A549 (cell line): ENCODE results near the gene MEGF8. TPM values are rescaled to one million over a fixed set of nuclear protein-coding genes. Genes with fewer than 3 reads are reported as not detected.

ENCODE experiments used
- ATAC-seq, 2 experiments: fragments of 200-7000 bp in 1 of 2; fragments of >200 bp in 1 of 2; cut with Nextera tagmentation in 1 of 2; cut with Tn5 transposase in 1 of 2; 3 replicates each; pipeline versions ENCODE4 v1.8.0 to v1.9.1; 2018 to 2020; ENCODE audit warnings: mild to moderate bottlenecking in 1 of 2, moderate library complexity in 1 of 2
- CTCF ChIA-PET: fragments of 300-600 bp; sonication (Branson Sonifier 250); formaldehyde crosslinking; extraction: SDS; loops from one replicate; lab custom pipeline; 2021; ENCODE audit warnings: antibody characterized with exemption, inconsistent platforms; lab: Yijun Ruan, JAX
- POLR2A ChIA-PET: fragments of 350-600 bp; formaldehyde crosslinking; extraction: SDS; loops from one replicate; lab custom pipeline; 2021; ENCODE audit warnings: antibody characterized with exemption, inconsistent platforms; lab: Yijun Ruan, JAX
- DNase-seq, 2 experiments: peaks; one replicate each; pipeline versions ENCODE4 v3.0.0 to v3.0.0-alpha.2; 2011 to 2016; ENCODE audit warnings: low read depth in 1 of 2, low spot score in 1 of 2
- FAIRE-seq: peaks from 2 replicates; lab custom pipeline; 2011; peaks lifted over from hg19 to GRCh38; lab: Jason Lieb, UNC
- H3K27ac ChIP-seq, 2 experiments: fragments of >200 bp; sonication (Bioruptor Twin); formaldehyde crosslinking; 3 replicates each; pipeline ENCODE4 v1.5.1; 2016 to 2017
- H3K4me1 ChIP-seq: fragments of >200 bp; sonication (Bioruptor Twin); formaldehyde crosslinking; 3 replicates; pipeline ENCODE4 v1.6.1; 2016
- H3K4me2 ChIP-seq: fragments of >200 bp; sonication (Bioruptor Twin); formaldehyde crosslinking; 3 replicates; pipeline ENCODE4 v1.6.1; 2016
- H3K4me3 ChIP-seq: fragments of >200 bp; sonication (Bioruptor Twin); formaldehyde crosslinking; 3 replicates; pipeline ENCODE4 v1.5.1; 2016
- H3K9me3 ChIP-seq: fragments of >200 bp; sonication (Bioruptor Twin); formaldehyde crosslinking; 3 replicates; pipeline ENCODE4 v1.6.1; 2016
- ATOH8 ChIP-seq: fragments of 250-450 bp; sonication (Bioruptor Pico); IDR thresholded peaks from 2 replicates; pipeline ENCODE4 v1.5.0; 2020; ENCODE audit warnings: low read depth, mild to moderate bottlenecking, moderate library complexity
- BHLHE40 ChIP-seq: IDR thresholded peaks from 2 replicates; pipeline ENCODE4 v1.6.1; 2012; ENCODE audit warnings: low read depth, low read length, inconsistent platforms
- CBX2 ChIP-seq: fragments of 200-600 bp; sonication (generic); IDR thresholded peaks from 2 replicates; pipeline ENCODE4 v1.6.1; 2016; ENCODE audit warnings: low read depth, mild to moderate bottlenecking, borderline replicate concordance
- CBX8 ChIP-seq: fragments of 200-600 bp; sonication (generic); IDR thresholded peaks from 2 replicates; pipeline ENCODE4 v1.6.1; 2016
- CEBPB ChIP-seq, 2 experiments: fragments of >200 bp in 1 of 2; sonication (Bioruptor Twin) in 1 of 2; formaldehyde crosslinking in 1 of 2; IDR thresholded peaks; 2 replicates each; pipeline ENCODE4 v1.6.1; 2012 to 2016
- CHD2 ChIP-seq: fragments of 150-350 bp; IDR thresholded peaks from 2 replicates; pipeline ENCODE4 v1.6.1; 2014; ENCODE audit warnings: low read length; ENCODE audit not compliant: partially characterized antibody
- CHD4 ChIP-seq: fragments of 200-600 bp; sonication (generic); IDR thresholded peaks from 2 replicates; pipeline ENCODE4 v1.6.1; 2016; ENCODE audit warnings: antibody characterized with exemption, mild to moderate bottlenecking, borderline replicate concordance
- E2F6 ChIP-seq: IDR thresholded peaks from 2 replicates; pipeline ENCODE4 v1.6.1; 2012; ENCODE audit warnings: low read depth, borderline replicate concordance
- EHF ChIP-seq: fragments of 250-450 bp; sonication (Bioruptor Pico); IDR thresholded peaks from 2 replicates; pipeline ENCODE4 v1.5.0; 2020; ENCODE audit warnings: mild to moderate bottlenecking
- FOXS1 ChIP-seq: fragments of 250-450 bp; sonication (Bioruptor Pico); IDR thresholded peaks from 2 replicates; pipeline ENCODE4 v1.5.0; 2020; ENCODE audit warnings: mild to moderate bottlenecking, moderate library complexity
- GATA3 ChIP-seq: IDR thresholded peaks from 2 replicates; pipeline ENCODE4 v1.6.1; 2012; ENCODE audit warnings: borderline replicate concordance
- HOXB13 ChIP-seq: fragments of 250-450 bp; sonication (Bioruptor Pico); IDR thresholded peaks from 2 replicates; pipeline ENCODE4 v1.5.0; 2020; ENCODE audit warnings: low read depth, mild to moderate bottlenecking, moderate library complexity
- HOXB5 ChIP-seq: fragments of 250-450 bp; sonication (Bioruptor Pico); IDR thresholded peaks from 2 replicates; pipeline ENCODE4 v1.5.0; 2020; ENCODE audit warnings: mild to moderate bottlenecking, moderate library complexity
- KDM5A ChIP-seq: fragments of 200-600 bp; sonication (generic); IDR thresholded peaks from 2 replicates; pipeline ENCODE4 v1.6.1; 2016; ENCODE audit warnings: antibody characterized with exemption, mild to moderate bottlenecking
- MAFK ChIP-seq: fragments of 450-650 bp; IDR thresholded peaks from 2 replicates; pipeline ENCODE4 v1.6.1; 2014; ENCODE audit not compliant: partially characterized antibody
- MAZ ChIP-seq: fragments of 150-350 bp; IDR thresholded peaks from 2 replicates; pipeline ENCODE4 v1.6.1; 2014; ENCODE audit warnings: antibody characterized with exemption, low read depth, low read length, borderline replicate concordance
- MYC ChIP-seq: IDR thresholded peaks from 2 replicates; pipeline ENCODE4 v1.6.1; 2012; ENCODE audit warnings: mild to moderate bottlenecking, inconsistent platforms, low read length, improper control_type of control experiment, borderline replicate concordance
- PHF8 ChIP-seq: fragments of 200-600 bp; sonication (generic); IDR thresholded peaks from 2 replicates; pipeline ENCODE4 v1.6.1; 2016; ENCODE audit warnings: low read depth, mild to moderate bottlenecking, antibody characterized with exemption, moderate library complexity, borderline replicate concordance
- POLR2A ChIP-seq: IDR thresholded peaks from 2 replicates; pipeline ENCODE4 v1.6.1; 2012; ENCODE audit warnings: mild to moderate bottlenecking, low read length
- RAD21 ChIP-seq, 2 experiments: fragments of >200 bp in 1 of 2; sonication (Bioruptor Twin) in 1 of 2; formaldehyde crosslinking in 1 of 2; IDR thresholded peaks in 1 of 2; conservative IDR thresholded peaks in 1 of 2; 2 replicates in 1 of 2; 3 replicates in 1 of 2; pipeline ENCODE4 v1.6.1; 2012 to 2018; ENCODE audit warnings: inconsistent platforms in 1 of 2
- RFX5 ChIP-seq: fragments of 450-650 bp; IDR thresholded peaks from 2 replicates; pipeline ENCODE4 v1.7.1; 2014; ENCODE audit warnings: antibody characterized with exemption, mild to moderate bottlenecking, moderate library complexity
- RNF2 ChIP-seq: fragments of 200-600 bp; sonication (generic); IDR thresholded peaks from 2 replicates; pipeline ENCODE4 v1.6.1; 2016; ENCODE audit warnings: low read depth, mild to moderate bottlenecking, antibody characterized with exemption, moderate library complexity, borderline replicate concordance
- TFCP2L1 ChIP-seq: fragments of 250-450 bp; sonication (Bioruptor Pico); IDR thresholded peaks from 2 replicates; pipeline ENCODE4 v1.5.0; 2021; ENCODE audit warnings: mild to moderate bottlenecking
- ZNF302 ChIP-seq: fragments of 250-450 bp; sonication (Bioruptor Pico); IDR thresholded peaks from 2 replicates; pipeline ENCODE4 v1.9.0; 2021; ENCODE audit warnings: inconsistent platforms, mild to moderate bottlenecking, moderate library complexity
- ZSCAN20 ChIP-seq: fragments of 250-450 bp; sonication (Bioruptor Pico); IDR thresholded peaks from 2 replicates; pipeline ENCODE4 v1.8.0; 2022; ENCODE audit warnings: mild to moderate bottlenecking, moderate library complexity
- WGBS: methylation state at CpG from one replicate; pipeline ENCODE4 v1.1.6; 2017; ENCODE audit errors: missing lambda C conversion rate; 5-methylcytosine and 5-hydroxymethylcytosine counted together
- polyA plus RNA-seq, 4 experiments: library from polyadenylated mRNA; depleted of rRNA in 3 of 4; stranded (reverse); fragments of >200 nt; fragmentation: RNase III in 1 of 4; extraction: RNeasy Plus Mini Kit Qiagen cat#74134 plus additional on column Dnase treatment in 1 of 4; gene quantifications; 2 replicates in 3 of 4; 3 replicates in 1 of 4; pipeline ENCODE4 v1.2.3, GENCODE V29; 2011 to 2017

Gene MEGF8
- polyA plus RNA-seq, 2 of the 4 experiments (the other 2 are of a cell fraction), result 10.4 to 27.2 TPM

GRCh38 chr19:42422092-42422900 lies 96.9 kb downstream of the MEGF8 start:
- peak overlapping the region; percentile 48; the same call in 2 of the 3 replicates for H3K4me3 ChIP-seq
- ChIA-PET CTCF (interaction anchor here (0.6 to 7.6 kb wide), 8 partner anchors 9 to 29 kb away, joined by 4 to 74 read pairs (median 19); partner anchors contain the start of gene CXCL17), POLR2A (interaction anchor here (1.2 kb wide), 1 partner anchor 10 kb away, joined by 7 read pairs; no protein-coding TSS in a partner anchor)
- FAIRE-seq (no peak), DNase-seq (no peak), ATAC-seq (no peak)
- peaks cover 18% of the 10 kb centered on the region for H3K4me1 ChIP-seq
- WGBS, result 90% methylated on average over 17 of the region's 17 CpGs
- peak overlapping the region; percentile 81 for H3K4me2 ChIP-seq
- TF ChIP-seq TFCP2L1, result no peak
- TF ChIP-seq MAFK, result no peak
- TF ChIP-seq ATOH8, result no peak
- no peak for TF ChIP-seq MAZ
- no peak for TF ChIP-seq ZSCAN20 (CRISPR knock-in tag)
- TF ChIP-seq CEBPB (IDR thresholded peaks at IDR 0.05), result no peak
- no peak for TF ChIP-seq BHLHE40
- TF ChIP-seq CHD4, result no peak
- no peak for TF ChIP-seq RFX5
- TF ChIP-seq ZNF302 (CRISPR knock-in tag), result no peak
- TF ChIP-seq MYC, result no peak
- no peak for TF ChIP-seq KDM5A
- H3K27ac ChIP-seq, result no peak overlapping the region
- H3K9me3 ChIP-seq, result no peaks in the 10 kb centered on the region

GRCh38 chr19:42422901-42423461 lies 97.5 kb downstream of the MEGF8 start:
- TF ChIP-seq BHLHE40, result peak; percentile 29; the same call in 1 of the 2 replicates
- TF ChIP-seq ATOH8, result 0 out of 2 replicates have a peak, but pooled peaks have one; percentile 26
- 0 out of 2 replicates have a peak, but pooled peaks have one; percentile 19 for TF ChIP-seq GATA3
- no peak for TF ChIP-seq TFCP2L1
- Histone ChIP-seq H3K27ac (peak overlapping the region; percentile 52 to 78), H3K9me3 (no peaks in the 10 kb centered on the region), H3K4me2 (peak overlapping the region; percentile 81), H3K4me1 (peaks cover 18% of the 10 kb centered on the region), H3K4me3 (peak overlapping the region; percentile 48)
- FAIRE-seq, result no peak
- POLR2A ChIA-PET, result interaction anchor here (1.0 to 1.2 kb wide), 5 partner anchors 11 to 180 kb away, joined by 3 to 7 read pairs (median 4); partner anchors contain the start of gene GSK3A
- no peak for DNase-seq
- 54% methylated on average over 38 of the region's 38 CpGs for WGBS
- ATAC-seq, result peak in 1 of 2 experiments; percentile 11; a peak in 3 of 6 replicates
- CTCF ChIA-PET, result interaction anchor here (1.0 to 7.6 kb wide), 8 partner anchors 11 to 68 kb away, joined by 3 to 74 read pairs (median 30); partner anchors contain the start of gene CXCL17

- DNase-seq (peak; percentile 94 to 100), ATAC-seq (peak; percentile 80 to 96), FAIRE-seq (peak; percentile 18)
- Histone ChIP-seq H3K4me3 (peak overlapping the region; percentile 48), H3K4me1 (peaks cover 18% of the 10 kb centered on the region), H3K4me2 (peak overlapping the region; percentile 81), H3K9me3 (no peaks in the 10 kb centered on the region), H3K27ac (peak overlapping the region; percentile 52 to 78)
- ChIA-PET POLR2A (interaction anchor here (1.0 to 1.2 kb wide), 5 partner anchors 10 to 181 kb away, joined by 3 to 7 read pairs (median 4); partner anchors contain the start of gene GSK3A), CTCF (interaction anchor here (0.5 to 7.6 kb wide), 14 partner anchors 8 to 896 kb away, joined by 3 to 74 read pairs (median 4); partner anchors contain the start of gene CXCL17)
- WGBS, result 29% methylated on average over 65 of the region's 65 CpGs
- peak; percentile 73; the same call in 1 of the 2 replicates for TF ChIP-seq HOXB5 (CRISPR knock-in tag)
- TF ChIP-seq FOXS1 (CRISPR knock-in tag), result no peak
- TF ChIP-seq E2F6, result peak; percentile 95
- no peak for TF ChIP-seq RAD21 (conservative IDR thresholded peaks at IDR 0.05 in 1 of 2, IDR thresholded peaks at IDR 0.05 in 1 of 2)
- TF ChIP-seq MAFK, result no peak
- TF ChIP-seq ATOH8, result peak; percentile 54
- TF ChIP-seq HOXB13 (CRISPR knock-in tag), result peak; percentile 53; the same call in 1 of the 2 replicates
- TF ChIP-seq EHF, result peak; percentile 67; the same call in 1 of the 2 replicates
- TF ChIP-seq POLR2A, result no peak
- no peak for TF ChIP-seq CHD2
- TF ChIP-seq RNF2, result no peak
- TF ChIP-seq CBX2, result no peak
- 0 out of 2 replicates have a peak, but pooled peaks have one; percentile 23 for TF ChIP-seq PHF8
- TF ChIP-seq CBX8, result no peak
Measured at GRCh38 chr19:42423462-42424344, 98.3 kb downstream of the MEGF8 start.
